HepG2 (cell line): Measurements from ENCODE around the gene RAD18.

Experiments used
- JUNB ChIP-seq: sonication (generic); formaldehyde crosslinking; IDR thresholded peaks from 2 replicates; pipeline ENCODE4 v1.8.0; 2022; ENCODE audit warnings: missing genetic modification reagents, mild to moderate bottlenecking, borderline replicate concordance
- RELA ChIP-seq: sonication (generic); formaldehyde crosslinking; IDR thresholded peaks from 2 replicates; pipeline ENCODE4 v1.4.0; 2020; ENCODE audit warnings: missing genetic modification reagents
- TF ChIP-seq, protein P1 (sequence below): sonication (generic); formaldehyde crosslinking; conservative IDR thresholded peaks from 2 replicates; pipeline ENCODE4 v1.4.0; 2020; ENCODE audit warnings: missing genetic modification reagents

DNA sequence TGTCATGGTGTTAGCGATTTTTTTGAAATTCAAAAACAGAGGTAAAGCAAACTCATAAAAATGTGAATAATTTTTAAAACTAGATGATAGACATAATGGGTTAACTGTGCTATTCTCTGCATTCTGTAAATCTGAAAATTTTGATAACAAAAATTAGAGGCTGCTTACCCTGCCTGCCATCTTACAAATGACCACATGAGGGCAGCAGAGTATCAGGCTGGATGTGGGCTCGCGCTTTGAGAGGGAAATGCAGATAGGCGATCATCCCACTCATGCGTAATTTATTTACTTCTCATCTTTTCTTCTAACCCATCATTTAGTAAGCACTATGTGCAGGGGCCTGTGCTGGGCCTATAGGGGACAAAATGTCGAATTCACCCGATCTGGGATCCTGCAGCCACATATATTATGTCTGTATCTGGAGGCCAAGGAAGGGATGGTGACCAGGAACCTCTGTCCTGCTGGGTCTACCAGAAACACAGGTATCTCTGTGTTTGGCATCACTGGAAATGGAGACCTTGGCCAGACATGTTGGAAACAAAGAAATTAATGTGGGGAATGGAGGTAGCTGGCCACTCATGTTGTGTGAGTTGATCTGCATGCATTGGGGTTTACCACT is 7.8 kb upstream of the RAD18 start:
- TF ChIP-seq JUNB (CRISPR knock-in tag) = no peak
- TF ChIP-seq, protein P1, sequence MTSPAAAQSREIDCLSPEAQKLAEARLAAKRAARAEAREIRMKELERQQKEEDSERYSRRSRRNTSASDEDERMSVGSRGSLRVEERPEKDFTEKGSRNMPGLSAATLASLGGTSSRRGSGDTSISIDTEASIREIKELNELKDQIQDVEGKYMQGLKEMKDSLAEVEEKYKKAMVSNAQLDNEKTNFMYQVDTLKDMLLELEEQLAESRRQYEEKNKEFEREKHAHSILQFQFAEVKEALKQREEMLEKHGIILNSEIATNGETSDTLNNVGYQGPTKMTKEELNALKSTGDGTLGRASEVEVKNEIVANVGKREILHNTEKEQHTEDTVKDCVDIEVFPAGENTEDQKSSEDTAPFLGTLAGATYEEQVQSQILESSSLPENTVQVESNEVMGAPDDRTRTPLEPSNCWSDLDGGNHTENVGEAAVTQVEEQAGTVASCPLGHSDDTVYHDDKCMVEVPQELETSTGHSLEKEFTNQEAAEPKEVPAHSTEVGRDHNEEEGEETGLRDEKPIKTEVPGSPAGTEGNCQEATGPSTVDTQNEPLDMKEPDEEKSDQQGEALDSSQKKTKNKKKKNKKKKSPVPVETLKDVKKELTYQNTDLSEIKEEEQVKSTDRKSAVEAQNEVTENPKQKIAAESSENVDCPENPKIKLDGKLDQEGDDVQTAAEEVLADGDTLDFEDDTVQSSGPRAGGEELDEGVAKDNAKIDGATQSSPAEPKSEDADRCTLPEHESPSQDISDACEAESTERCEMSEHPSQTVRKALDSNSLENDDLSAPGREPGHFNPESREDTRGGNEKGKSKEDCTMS (CRISPR knock-in tag) = no peak
- TF ChIP-seq RELA (CRISPR knock-in tag) = no peak
